Testis (tissue), 3 donors: ENCODE measurements around the gene PTPRG. TPM values are rescaled to one million over a fixed set of nuclear protein-coding genes. Genes with fewer than 3 reads are reported as not detected.

Experiments used
- DNase-seq: peaks from one replicate; pipeline ENCODE4 v3.0.0-alpha.2; 2019
- H3K27ac ChIP-seq, 2 donors: fragments of 200-600 bp; sonication (generic); one replicate each; pipeline ENCODE4 v1.5.1; 2019
- H3K27me3 ChIP-seq: fragments of 200-600 bp; sonication (generic); one replicate; pipeline ENCODE4 v1.5.1; 2019
- H3K36me3 ChIP-seq: fragments of 200-600 bp; sonication (generic); one replicate; pipeline ENCODE4 v1.5.1; 2017; ENCODE audit warnings: low read depth; ENCODE audit errors: missing control alignments
- H3K4me1 ChIP-seq: fragments of 200-600 bp; sonication (generic); one replicate; pipeline ENCODE4 v1.5.1; 2019
- H3K4me3 ChIP-seq, 2 donors: fragments of 200-600 bp; sonication (generic); one replicate each; pipeline ENCODE4 v1.5.1; 2017 to 2019
- H3K9me3 ChIP-seq: fragments of 200-600 bp; sonication (generic); one replicate; pipeline ENCODE4 v1.5.1; 2017
- CTCF ChIP-seq, 3 experiments: fragments of 450-650 bp in 2 of 3; fragments of 200-600 bp in 1 of 3; sonication (generic) in 1 of 3; IDR thresholded peaks; one replicate each; pipeline ENCODE4 v1.5.1; 2016 to 2019; ENCODE audit warnings: antibody characterized with exemption in 3 of 3, mild to moderate bottlenecking in 2 of 3, moderate library complexity in 1 of 3
- POLR2A ChIP-seq: fragments of 450-650 bp; IDR thresholded peaks from one replicate; pipeline ENCODE4 v1.6.1; 2017; ENCODE audit warnings: antibody characterized with exemption, mild to moderate bottlenecking, moderate library complexity
- WGBS, 2 donors: methylation state at CpG; one replicate each; pipeline ENCODE4 v1.1.5; 2018; 5-methylcytosine and 5-hydroxymethylcytosine counted together
- intact Hi-C: fragments of 100-400 bp; cut with DNase I; formaldehyde crosslinking; loops from one replicate; pipeline ENCODE4 v1.15.1; 2023; ENCODE audit warnings: low total_unique reads
- polyA plus RNA-seq: library from polyadenylated mRNA; stranded (reverse); fragments of 350-450 nt; fragmentation: Illumina TruSeq; extraction: RNeasy Lipid Tissue Mini Kit (QIAGEN cat#74804); gene quantifications from one replicate; pipeline ENCODE4 v1.2.3, GENCODE V29; 2014; ENCODE audit warnings: low read depth, low replicate concordance; ENCODE audit not compliant: insufficient read depth
- total RNA-seq, 2 donors: library from RNA; depleted of rRNA; stranded (reverse); fragments of >200 nt; gene quantifications; one replicate each; pipeline ENCODE4 v1.2.3, GENCODE V29; 2016

The PTPRG gene
- total and polyA plus RNA-seq, 3 donors from 2014 or later: 26.3 to 107 (median 75.4) TPM

GRCh38 chr3:61789861-61790260 lies 228.5 kb downstream of the PTPRG start:
- Histone ChIP-seq H3K27ac (peak overlapping the region in 1 of 2 donors; percentile 57), H3K4me3 (no peak overlapping the region)

GRCh38 chr3:61790411-61790810 lies 229.0 kb downstream of the PTPRG start:
- TF ChIP-seq CTCF (IDR thresholded peaks at IDR 0.05): no peak
- no peak for TF ChIP-seq POLR2A
- H3K27me3 ChIP-seq: no peaks in the 10 kb centered on the region
- intact Hi-C loops: no loop called here
- H3K4me3 ChIP-seq: no peak overlapping the region
- H3K9me3 ChIP-seq: no peaks in the 10 kb centered on the region
- H3K4me1 ChIP-seq: peaks cover 7% of the 10 kb centered on the region
- H3K27ac ChIP-seq: peak overlapping the region in 1 of 2 donors; percentile 57
- DNase-seq: no peak
- H3K36me3 ChIP-seq: no peaks in the 10 kb centered on the region

More at GRCh38 chr3:61789861-61790260, 228.5 kb downstream of the PTPRG start:
- 65 to 71% methylated on average over 3 of the region's 3 CpGs for WGBS, 2 donors
- intact Hi-C loops: no loop called here
- Histone ChIP-seq H3K9me3 (no peaks in the 10 kb centered on the region), H3K4me1 (peaks cover 7% of the 10 kb centered on the region), H3K27me3 (no peaks in the 10 kb centered on the region), H3K36me3 (no peaks in the 10 kb centered on the region)
- DNase-seq: no peak
- TF ChIP-seq CTCF (IDR thresholded peaks at IDR 0.05) (no peak), POLR2A (no peak)

- DNase-seq: no peak
- Histone ChIP-seq H3K27me3 (no peaks in the 10 kb centered on the region), H3K27ac (peak overlapping the region in 1 of 2 donors; percentile 1), H3K4me1 (peaks cover 7% of the 10 kb centered on the region), H3K36me3 (no peaks in the 10 kb centered on the region), H3K4me3 (no peak overlapping the region), H3K9me3 (no peaks in the 10 kb centered on the region)
- WGBS, 2 donors: 83 to 93% methylated on average over 2 of the region's 2 CpGs
- intact Hi-C loops: no loop called here
- TF ChIP-seq POLR2A: no peak
- TF ChIP-seq CTCF (IDR thresholded peaks at IDR 0.05): no peak
Observed at GRCh38 chr3:61793056-61793455, 231.7 kb downstream of the PTPRG start.

GRCh38 chr3:61793521-61793920 lies 232.2 kb downstream of the PTPRG start:
- H3K27ac ChIP-seq: peak overlapping the region in 1 of 2 donors; percentile 1
- intact Hi-C loops: no loop called here
- H3K9me3 ChIP-seq: no peaks in the 10 kb centered on the region
- no peak for DNase-seq
- H3K4me3 ChIP-seq: no peak overlapping the region
- H3K4me1 ChIP-seq: peaks cover 7% of the 10 kb centered on the region
- H3K27me3 ChIP-seq: no peaks in the 10 kb centered on the region
- H3K36me3 ChIP-seq: no peaks in the 10 kb centered on the region
- TF ChIP-seq POLR2A (no peak), CTCF (IDR thresholded peaks at IDR 0.05) (no peak)

- Histone ChIP-seq H3K4me3 (no peak overlapping the region), H3K27ac (no peak overlapping the region), H3K36me3 (no peaks in the 10 kb centered on the region), H3K27me3 (no peaks in the 10 kb centered on the region), H3K9me3 (no peaks in the 10 kb centered on the region), H3K4me1 (peaks cover 7% of the 10 kb centered on the region)
- intact Hi-C loops: no loop called here
- DNase-seq: no peak
- no peak for TF ChIP-seq CTCF (IDR thresholded peaks at IDR 0.05)
- TF ChIP-seq POLR2A: no peak
- 92 to 94% methylated on average over 3 of the region's 3 CpGs for WGBS, 2 donors
Observed at GRCh38 chr3:61794341-61794740, 233.0 kb downstream of the PTPRG start.
